GM11168 (cell line): ENCODE data around the gene NTN4.
"Not testable (repeated sequence)": the region's sequence is repeated elsewhere in the genome, so short reads cannot be mapped to it uniquely, and the experiment has no call there.

Experiments
- in situ Hi-C: fragments of 300-500 bp; cut with MboI; formaldehyde crosslinking; loops from one replicate; pipeline ENCODE4 v1.12.0; 2022; ENCODE audit warnings: low sequenced_read_pairs; ENCODE audit not compliant: unreplicated experiment

Gene NTN4

DNA sequence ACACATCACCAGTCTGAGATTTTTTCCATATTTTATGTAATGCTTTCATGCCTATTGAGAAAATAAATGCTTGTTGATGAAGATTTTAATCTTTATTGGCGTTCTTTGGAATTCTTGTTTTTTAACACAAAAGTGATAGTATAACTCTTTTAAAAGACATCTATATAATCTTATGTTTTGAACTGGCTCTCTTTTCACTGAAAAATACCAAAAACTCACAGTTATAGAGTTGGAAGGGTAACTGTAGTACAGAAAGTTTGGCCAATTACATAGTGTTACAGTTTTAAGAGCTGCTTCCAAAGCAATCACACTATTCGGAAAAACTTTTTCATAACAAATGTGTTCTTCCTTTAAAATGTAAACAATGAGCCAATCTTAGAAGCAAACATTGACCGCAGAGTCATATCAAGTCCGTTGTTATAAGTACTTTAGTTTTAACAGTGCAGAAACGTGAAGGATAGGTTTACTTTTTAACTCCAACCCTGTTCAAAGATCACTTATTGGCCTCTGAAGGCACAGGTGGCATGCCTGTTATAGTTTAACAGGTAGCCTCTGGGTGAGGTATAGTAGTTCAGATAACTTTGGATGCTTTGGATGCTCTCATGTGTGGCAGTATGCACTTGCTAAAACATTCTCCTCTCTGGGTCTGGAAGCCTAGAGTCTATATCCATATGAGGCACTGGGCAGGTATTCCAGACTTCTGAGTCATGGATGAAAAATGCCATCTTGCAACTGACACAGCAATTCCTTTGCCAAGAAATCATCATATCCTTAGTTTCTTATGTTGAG is 12.1 kb upstream of the NTN4 start:
- in situ Hi-C loops = no loop called here

DNA sequence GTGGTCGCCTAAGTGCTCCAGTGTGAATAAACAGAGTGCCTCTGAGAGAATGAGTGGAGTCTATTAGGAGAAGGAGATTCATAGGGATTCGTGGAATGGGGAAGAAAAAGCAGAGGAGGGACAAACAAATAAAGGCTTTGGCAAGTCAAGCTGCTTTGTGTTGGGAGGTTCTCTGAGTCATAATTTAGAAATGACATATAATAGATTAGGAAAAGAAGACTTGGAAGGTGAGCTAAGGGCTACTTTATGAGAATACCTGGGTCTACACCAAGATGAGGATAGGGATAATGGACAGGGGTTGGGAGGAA is 6.4 kb upstream of the NTN4 start:
- in situ Hi-C loops = no loop called here

- in situ Hi-C loops = no loop called here
Measured at GRCh38 chr12:95796225-95796981, 5.8 kb upstream of the NTN4 start.

- in situ Hi-C loops = no loop called here
Measured at GRCh38 chr12:95790917-95791849, 619 bp upstream of the NTN4 start.

DNA sequence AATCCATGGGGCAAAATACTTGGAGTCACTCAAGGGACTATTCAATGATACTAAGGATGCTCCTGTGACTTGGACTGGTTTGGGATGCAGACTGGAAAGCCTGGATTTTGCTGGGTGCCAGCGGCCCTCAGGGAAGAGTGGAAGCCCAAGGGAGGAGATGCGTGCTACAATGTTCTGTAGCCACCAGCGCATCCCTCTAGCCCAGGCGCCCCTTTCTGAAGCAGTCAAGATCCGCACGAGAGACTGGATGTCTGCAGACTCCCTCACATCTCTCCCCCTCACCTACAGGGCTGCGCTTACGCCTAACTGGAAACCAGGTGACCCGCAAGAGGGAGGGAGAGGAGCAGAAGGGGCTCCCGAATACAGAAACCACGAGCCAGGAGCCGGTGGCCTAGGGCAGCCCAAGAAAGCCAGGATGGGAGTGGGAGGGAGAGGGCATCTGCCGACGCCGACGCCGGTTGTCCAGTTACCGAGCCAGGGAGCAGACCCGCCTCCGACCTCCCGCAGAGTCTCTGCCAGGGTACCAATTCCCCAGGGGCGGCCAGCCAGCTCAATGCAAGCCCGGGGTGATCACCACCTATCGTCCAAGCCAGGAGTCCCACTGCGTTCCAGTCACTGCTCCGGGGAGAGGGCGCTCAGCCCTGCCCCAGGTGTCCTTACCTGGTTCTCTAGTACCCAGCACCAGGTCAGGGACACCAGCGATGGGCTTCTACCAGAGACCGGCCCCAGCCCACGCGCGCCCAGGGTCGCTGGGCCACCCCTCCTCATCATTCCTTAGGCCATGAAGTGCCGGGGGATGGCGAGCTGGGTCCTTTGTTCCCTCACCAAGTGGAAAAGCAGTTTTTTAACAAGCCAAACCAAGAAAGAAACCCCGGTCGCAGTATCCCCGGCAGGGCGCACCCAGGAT is 1.2 kb downstream of the NTN4 start:
- in situ Hi-C loops = no loop called here

DNA sequence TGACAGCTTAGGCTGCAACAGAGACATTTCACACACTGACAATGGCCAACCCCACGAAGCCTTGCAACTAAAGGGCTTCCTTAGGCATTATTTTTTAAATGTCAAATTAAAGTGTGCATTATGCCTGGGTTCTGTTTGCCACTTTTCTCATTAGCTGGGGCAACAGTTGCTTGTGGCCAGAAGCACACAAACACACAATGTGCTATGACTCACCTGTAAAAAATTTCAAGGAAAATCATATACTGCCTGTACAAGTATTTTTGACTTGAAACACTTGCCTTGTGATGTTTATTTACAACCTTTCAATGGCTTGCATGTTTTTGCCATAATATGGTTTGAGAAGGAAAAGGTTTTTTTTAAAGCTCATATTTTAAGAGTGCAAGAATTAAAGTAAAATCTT is 1.9 kb downstream of the NTN4 start:
- in situ Hi-C loops = no loop called here

DNA sequence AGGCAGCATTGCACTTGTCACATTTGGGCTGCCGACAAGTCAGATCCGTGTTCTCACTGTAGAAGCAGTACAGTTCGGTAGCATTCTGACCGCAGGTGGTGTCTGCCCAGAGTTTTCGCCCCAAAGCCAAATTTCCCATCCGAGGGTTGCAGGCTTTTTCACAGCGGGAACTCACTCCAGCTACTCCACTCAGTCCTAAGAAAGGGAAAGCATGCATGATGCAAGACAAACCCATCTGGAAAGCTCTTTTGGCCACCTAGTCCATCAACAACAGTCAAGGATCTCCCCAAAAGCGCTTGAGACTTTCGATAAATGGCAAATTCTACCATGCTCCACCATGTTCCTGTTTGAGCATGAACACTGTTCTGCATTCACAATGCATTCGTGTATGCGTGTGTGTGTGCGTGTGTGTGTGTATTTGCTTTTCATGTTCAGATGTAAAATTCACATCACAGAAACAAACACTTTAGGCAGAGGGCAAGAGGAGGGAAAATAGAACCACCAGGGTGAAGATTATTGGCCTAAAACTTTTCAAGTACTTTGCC is 3.2 kb downstream of the NTN4 start:
- in situ Hi-C loops = no loop called here

DNA sequence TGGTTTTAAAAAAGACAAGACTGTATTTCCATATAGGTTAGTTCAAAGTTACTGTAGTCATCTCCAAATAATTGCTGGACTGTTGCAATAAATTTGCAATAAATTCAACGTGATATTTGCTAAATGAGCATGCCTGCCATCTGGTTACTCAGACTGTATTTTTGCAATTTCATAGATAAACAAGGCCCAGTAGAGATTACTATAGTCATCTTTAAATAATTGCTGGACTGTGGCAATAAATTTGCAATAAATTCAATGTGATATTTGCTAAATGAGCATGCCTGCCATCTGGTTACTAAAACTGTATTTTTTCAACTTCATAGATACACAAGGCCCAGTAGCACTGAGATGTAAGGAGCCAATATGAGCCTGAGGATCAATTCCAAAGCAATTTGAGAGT is 5.6 kb downstream of the NTN4 start:
- in situ Hi-C loops = no loop called here

DNA sequence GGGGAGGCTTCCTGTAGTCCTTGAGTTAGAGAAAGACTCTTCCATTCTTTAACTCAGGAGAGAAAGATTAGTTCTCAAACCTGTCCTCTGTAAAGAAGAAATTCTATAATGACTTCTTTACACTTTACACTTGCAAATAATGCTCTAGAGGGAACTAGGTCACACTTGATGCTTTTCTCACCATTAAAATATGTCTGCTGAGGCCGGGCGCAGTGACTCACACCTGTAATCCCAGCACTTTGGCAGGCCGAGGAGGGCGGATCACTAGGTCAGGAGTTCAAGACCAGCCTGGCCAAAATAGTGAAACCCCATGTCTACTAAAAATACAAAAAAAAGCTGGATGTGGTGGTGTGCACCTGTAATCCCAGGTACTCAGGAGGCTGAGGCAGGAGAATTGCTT is 6.3 kb downstream of the NTN4 start:
- in situ Hi-C loops = no loop called here

- in situ Hi-C loops = not testable (repeated sequence)
Measured at GRCh38 chr12:95775466-95775865, 15.1 kb downstream of the NTN4 start.

GRCh38 chr12:95774311-95775045 is 16.1 kb downstream of the NTN4 start:
- in situ Hi-C loops = no loop called here

DNA sequence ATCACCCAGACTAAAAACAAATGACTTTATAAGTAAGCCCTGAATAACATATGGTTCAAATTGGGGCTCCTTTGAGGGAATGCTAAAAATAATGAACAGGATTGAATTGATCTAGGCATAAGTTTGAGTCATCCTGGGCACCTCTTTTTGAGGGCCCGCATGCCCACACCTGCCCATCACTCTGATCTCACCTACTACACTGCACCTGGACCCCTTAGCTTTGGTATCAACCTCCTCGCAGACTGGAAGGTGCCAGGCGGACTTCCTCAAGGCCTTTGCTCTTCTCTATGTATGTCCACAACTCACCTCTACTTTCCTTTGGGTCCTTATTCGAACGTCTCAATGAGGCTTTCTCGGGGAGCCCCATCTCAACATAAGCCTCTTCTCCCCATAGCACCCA is 17.2 kb downstream of the NTN4 start:
- in situ Hi-C loops = no loop called here

GRCh38 chr12:95767703-95768102 is 22.9 kb downstream of the NTN4 start:
- in situ Hi-C loops = no loop called here

DNA sequence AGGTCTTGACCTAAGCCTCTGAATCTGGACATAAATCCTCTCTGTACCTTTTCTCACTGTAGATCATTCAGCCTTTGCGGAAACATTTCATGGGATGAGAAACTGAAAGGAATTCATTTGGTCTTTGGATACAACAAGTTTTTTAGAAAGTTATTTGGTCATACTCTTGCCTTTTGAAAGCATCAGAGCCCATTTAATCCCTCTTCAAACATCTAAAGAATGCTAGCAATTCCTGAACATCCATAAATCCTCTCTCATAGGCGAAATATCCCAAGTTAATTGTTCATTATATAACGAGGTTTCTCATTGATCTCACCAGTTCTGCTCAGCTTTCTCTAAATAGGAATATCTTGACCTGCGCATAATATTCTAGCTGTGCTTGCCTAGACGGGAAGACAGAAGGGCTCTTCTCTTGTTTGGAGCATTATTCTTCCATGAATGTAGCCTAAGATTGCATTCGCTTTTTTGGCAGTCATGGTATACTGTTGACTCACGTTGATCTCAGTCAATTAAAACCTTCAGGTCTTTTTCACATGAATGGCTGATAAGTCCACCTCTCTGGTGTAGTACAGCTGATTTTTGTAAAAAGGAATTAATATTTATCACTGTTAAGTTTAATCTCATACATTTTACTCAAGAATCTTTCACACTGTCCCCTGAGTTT is 24.1 kb downstream of the NTN4 start:
- in situ Hi-C loops = no loop called here

DNA sequence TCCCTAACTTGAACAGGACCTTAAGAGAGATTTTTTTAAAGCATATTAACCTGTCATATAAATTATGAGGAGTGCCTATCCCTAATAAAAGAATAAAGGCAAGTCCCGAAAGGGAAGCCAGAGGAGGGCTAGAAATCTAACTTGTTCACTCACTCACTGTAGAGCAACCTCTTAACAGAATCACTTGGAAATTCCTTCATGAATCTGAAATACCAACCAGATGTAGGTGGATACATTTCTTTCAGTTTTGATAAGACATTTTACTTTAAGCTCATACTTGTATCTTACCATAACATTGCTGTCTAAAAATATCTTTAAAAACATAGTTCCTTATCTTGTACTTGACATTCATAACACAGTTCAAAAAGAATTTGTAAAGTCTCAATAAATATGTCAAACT is 25.7 kb downstream of the NTN4 start:
- in situ Hi-C loops = no loop called here

- in situ Hi-C loops = no loop called here
Measured at GRCh38 chr12:95763809-95764253, 26.7 kb downstream of the NTN4 start.

GRCh38 chr12:95762123-95762785 is 28.3 kb downstream of the NTN4 start:
- in situ Hi-C loops = no loop called here

DNA sequence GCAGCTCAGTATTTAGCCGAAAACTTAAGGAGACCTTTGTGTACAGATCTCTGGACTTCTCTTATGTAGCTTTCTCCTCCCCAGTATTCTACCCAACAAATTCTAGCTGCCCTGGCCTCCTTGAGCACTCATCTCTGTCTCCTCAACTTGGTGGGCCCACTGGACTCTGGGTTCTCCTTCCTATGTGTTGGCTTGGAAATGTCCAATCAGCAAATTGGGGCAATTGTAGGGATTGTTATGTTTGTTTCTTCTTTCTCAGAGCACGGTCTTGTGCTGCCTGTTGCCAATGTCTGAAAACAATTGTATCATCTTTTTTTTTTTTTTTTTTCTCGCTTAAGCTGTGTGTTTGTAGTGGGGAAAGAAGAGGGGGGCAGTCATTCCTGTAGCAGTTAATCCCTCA is 30.2 kb downstream of the NTN4 start:
- in situ Hi-C loops = no loop called here
